NK-92 treated with Interleukin-12 subunit alpha and Interleukin-12 subunit beta, amount 100 ng/mL, for 24 hours (cell line): ENCODE measurements around the gene IFT22.
"Not testable (repeated sequence)": the region's sequence is repeated elsewhere in the genome, so short reads cannot be mapped to it uniquely, and the experiment has no call there.

Experiments used
- DNase-seq: peaks from one replicate; lab custom pipeline; 2025; lab: John Stamatoyannopoulos, UW

IFT22 gene

GRCh38 chr7:101308245-101309085, 13.1 kb downstream of the IFT22 start:
- DNase-seq = no peak

- no peak for DNase-seq
Measured at GRCh38 chr7:101306307-101306706, 15.3 kb downstream of the IFT22 start.

GRCh38 chr7:101303102-101303701, 18.4 kb downstream of the IFT22 start:
- DNase-seq = no peak

GRCh38 chr7:101302641-101303101, 18.9 kb downstream of the IFT22 start:
- DNase-seq = no peak

- no peak for DNase-seq
Measured at GRCh38 chr7:101300465-101301376, 20.9 kb downstream of the IFT22 start.

- DNase-seq = no peak
Measured at GRCh38 chr7:101299511-101300464, 21.8 kb downstream of the IFT22 start.

- no peak for DNase-seq
Measured at GRCh38 chr7:101294832-101295121, 26.8 kb downstream of the IFT22 start.

- DNase-seq = no peak
Measured at GRCh38 chr7:101294039-101294831, 27.4 kb downstream of the IFT22 start.

GRCh38 chr7:101293069-101294021, 28.3 kb downstream of the IFT22 start:
- not testable (repeated sequence) for DNase-seq

- not testable (repeated sequence) for DNase-seq
Measured at GRCh38 chr7:101292566-101292965, 29.0 kb downstream of the IFT22 start.

- DNase-seq = peak; percentile 33
Measured at GRCh38 chr7:101290186-101291037, 31.2 kb downstream of the IFT22 start.

- DNase-seq = not testable (repeated sequence)
Measured at GRCh38 chr7:101289687-101290086, 31.9 kb downstream of the IFT22 start.

GRCh38 chr7:101288439-101288838, 33.2 kb downstream of the IFT22 start:
- no peak for DNase-seq

GRCh38 chr7:101287032-101287431, 34.6 kb downstream of the IFT22 start:
- no peak for DNase-seq

- not testable (repeated sequence) for DNase-seq
Measured at GRCh38 chr7:101285880-101286279, 35.7 kb downstream of the IFT22 start.

- DNase-seq = no peak
Measured at GRCh38 chr7:101285171-101285570, 36.4 kb downstream of the IFT22 start.

- DNase-seq = not testable (repeated sequence)
Measured at GRCh38 chr7:101280912-101281311, 40.7 kb downstream of the IFT22 start.
